Activated effector memory CD4-positive, alpha-beta T cell treated with anti-CD3 and anti-CD28 coated beads, Interleukin-2, amount 50 U/mL, for 16 hours (primary cell): ENCODE measurements around the gene ECI1.
"Not testable (repeated sequence)": the region's sequence is repeated elsewhere in the genome, so short reads cannot be mapped to it uniquely, and the experiment has no call there.

ENCODE experiments used
- DNase-seq: peaks from one replicate; pipeline ENCODE4 v3.0.0-alpha.2; 2020

Gene ECI1

DNA sequence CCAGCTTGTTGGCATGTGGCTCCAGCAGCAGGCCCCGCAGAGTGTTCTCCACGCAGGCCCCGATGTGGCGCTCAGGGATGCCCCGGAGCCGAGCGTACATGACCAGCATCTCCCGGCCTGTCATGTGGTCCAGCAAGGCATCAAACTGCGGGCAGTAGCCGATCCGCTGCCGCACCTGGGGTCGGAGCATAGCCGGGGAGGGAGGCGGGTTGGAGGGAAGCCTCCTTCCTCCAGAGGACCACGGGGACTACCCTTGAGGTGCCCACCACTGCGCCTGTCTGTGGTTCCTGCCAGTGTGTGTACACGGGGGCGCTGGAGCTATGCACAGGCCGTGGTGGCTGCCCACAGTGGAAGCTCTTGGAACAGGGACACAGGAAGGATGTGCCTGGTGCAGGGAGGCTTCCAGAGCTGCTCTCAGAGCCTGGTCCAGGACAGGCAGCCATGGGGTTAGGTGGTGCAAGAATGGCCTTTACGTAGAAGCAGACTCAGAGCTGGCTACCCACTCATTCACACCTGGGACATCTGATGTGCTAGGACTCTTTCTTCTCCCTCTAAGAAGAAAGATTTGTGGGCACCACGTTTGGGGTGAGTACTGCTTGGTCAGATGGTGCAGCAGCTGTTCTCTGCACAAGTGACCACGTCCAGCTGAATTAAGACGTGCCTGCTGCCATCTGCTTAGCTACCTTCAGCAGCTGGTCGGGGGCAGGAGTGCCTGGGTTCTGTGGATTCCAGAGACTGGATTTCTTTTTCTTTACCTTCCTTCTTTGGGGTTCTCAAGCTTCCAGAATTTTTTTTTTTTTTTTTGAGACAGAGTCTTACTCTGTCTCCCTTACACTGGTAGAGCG lies 27.8 kb upstream of the ECI1 start:
- no peak for DNase-seq

GRCh38 chr16:2278272-2278608 lies 26.9 kb upstream of the ECI1 start:
- DNase-seq = no peak

DNA sequence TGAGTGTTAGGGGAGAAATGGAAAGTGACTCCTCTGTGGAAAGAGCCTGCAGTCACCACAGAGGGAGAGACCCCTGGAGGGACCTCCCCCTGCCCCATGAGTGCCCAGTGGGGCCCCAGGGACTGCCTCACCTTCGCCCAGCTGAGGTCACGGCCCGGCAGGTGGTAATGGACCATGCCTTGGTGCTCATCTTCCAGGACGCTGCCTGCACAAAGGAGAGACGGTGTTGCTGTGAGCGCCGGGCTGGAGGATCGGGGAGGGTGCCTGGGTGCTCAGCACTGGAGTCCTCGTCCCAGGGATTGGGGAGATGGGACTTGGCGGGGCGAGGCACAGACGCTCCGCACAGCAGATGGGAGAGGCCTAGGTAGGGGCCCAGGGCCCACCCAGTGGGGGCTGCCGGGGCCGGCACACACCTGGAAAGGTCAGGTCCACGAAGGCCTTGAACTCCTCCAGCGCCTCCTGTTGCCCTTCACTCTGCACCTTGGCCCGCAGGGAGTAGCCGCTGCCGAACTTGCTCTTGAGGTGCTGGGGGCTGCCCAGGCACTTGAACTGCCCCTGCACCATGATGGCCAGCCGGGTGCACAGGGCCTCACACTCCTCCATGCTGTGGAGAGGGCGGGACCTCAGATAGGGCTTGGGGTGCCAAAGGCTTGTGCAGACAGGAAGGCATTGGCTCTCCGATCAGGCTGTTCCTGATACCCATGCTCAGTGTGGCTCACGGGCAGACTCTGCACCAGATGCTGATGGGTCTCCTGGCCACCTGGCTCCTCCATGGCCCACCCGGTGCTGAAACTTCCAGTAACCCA lies 26.3 kb upstream of the ECI1 start:
- DNase-seq = no peak

DNA sequence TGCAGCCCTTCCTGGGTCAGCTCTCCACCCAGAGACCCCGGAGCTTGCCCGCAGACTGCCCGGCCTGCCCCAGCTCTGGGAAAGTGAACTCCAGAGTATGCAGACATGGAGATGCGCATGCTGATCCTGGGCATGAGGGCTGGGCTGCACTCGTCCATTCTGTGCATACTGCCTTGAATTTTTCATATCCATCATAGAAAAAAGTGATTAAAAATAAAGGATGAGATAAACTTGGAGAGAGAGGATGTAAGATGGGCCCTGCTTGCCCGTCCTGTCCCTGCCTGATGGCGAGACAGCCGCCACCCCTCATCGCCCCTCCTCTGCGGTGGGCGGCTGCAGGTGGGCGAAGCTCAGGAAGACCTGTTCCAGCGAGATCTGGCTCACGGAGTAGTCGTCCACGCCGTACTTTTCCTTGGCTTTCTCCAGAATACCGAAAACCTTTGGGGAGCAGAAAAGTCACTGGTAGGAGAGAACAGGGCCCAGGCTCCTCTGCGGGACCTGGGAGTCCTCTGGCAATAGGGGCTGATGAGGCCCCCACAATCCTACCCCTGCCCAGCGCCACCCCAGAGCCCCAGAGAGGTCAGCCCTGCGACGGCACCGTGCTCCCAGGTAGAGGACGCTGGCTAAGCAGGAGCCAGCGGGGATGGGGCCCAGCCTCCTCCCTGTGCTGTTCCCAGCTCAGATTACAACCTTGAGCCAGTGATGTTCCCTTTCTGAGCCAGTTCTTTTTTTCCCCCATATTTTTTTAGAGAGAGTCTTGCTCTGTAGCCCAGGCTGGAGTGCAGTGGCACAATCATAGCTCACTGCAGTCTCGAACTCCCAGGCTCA lies 25.2 kb upstream of the ECI1 start:
- no peak for DNase-seq

DNA sequence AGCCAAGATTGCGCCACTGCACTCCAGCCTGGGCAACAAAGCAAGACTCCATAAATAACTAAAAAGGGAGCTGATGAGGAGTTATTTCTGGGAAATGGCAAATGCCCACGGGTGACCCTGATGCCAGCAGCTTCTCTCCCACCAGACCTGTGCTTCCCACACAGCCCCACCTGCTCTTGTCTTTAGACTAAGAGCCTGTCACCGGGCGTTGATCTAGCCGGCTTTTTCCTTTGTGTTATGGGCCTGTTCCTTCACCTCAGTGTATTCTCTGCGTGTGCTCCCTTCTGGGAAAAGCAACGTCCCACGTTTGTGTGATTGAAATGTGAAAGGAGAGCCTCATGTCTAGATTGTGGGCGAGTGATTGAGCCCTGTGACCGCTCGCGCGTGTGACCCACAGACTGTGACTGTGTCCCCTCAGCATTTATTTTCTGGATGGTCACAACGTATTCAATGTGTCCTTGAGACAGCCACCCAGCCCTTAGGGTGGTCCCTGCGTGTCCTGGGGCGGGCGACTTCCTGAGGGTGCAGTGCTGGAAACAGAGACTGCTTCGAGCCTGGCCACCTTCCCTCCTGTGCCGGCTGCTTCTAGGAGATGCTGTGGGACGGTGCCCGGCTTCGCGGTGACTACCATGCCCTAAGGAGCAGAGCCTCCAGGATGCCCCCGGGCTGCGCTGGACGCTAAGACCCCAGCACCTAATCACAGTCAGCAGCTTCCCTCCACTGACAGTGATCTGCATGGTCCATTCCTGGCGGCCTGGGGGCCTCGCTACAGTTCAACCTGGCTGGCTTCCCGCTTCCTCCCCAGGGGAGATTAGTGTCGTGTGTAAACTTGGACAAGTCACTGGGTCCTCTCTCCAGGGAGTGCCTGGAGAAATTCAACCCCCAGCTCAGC lies 24.3 kb upstream of the ECI1 start:
- no peak for DNase-seq

- DNase-seq = no peak
These were observed 22.5 kb upstream of the ECI1 start for GRCh38 chr16:2273931-2274330.

DNA sequence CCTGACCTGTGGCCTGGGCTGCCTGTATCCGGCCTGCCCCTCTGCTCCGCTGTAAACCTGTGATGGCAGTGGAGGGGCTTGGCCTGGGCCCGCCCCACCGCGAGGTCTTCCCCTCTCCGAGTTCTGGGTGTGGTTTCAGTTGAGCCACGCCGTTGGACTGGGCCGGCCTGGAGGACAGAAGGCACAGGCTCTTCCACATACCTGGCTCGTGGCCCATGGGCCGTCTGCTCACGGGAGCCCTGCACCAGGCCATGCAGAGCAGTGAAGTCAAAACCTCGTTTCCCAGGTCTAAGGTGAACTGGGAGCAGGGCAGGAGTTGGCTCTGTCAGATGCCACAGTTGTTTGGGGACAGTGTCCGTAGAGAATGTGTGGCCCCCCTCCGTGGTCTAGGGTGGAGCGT lies 22.1 kb upstream of the ECI1 start:
- no peak for DNase-seq

GRCh38 chr16:2271848-2272461 lies 20.6 kb upstream of the ECI1 start:
- DNase-seq = no peak

GRCh38 chr16:2270588-2271470 lies 19.4 kb upstream of the ECI1 start:
- no peak for DNase-seq

- no peak for DNase-seq
These were observed 18.7 kb upstream of the ECI1 start for GRCh38 chr16:2270070-2270462.

- peak; percentile 99 for DNase-seq
These were observed 16.7 kb upstream of the ECI1 start, which contains the start of gene RNPS1 for GRCh38 chr16:2267913-2268666. Gene RNPS1, minus strand, starts transcription at chr16:2268126. Its CDS starts 3,483 bp downstream, at chr16:2264643.

DNA sequence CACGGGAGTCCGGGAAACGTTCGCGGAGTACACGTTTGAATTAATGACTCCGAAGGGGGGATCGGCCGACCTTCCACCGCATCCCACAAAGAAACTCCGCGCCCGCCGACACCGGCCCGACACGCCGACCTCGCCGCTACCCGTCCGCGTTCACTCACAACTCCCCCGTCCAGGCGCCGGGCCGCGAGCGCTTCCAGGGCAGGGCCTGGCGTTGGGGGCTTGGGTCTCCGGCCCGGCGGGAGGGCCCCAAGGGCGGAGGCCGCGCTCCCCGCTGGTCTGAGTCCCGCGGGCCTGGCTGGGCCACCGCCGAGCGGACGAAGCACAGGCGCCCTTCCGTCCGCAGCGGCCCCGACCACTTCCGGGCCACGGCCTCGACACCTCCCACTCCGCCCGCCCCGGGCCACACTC lies 16.1 kb upstream of the ECI1 start:
- not testable (repeated sequence) for DNase-seq

- peak; percentile 73 for DNase-seq
These were observed 15.5 kb upstream of the ECI1 start for GRCh38 chr16:2266887-2267286.

GRCh38 chr16:2263026-2263425 lies 11.6 kb upstream of the ECI1 start:
- not testable (repeated sequence) for DNase-seq

- DNase-seq = no peak
These were observed 8.9 kb upstream of the ECI1 start for GRCh38 chr16:2260250-2260649.

GRCh38 chr16:2258530-2258929 lies 7.1 kb upstream of the ECI1 start:
- not testable (repeated sequence) for DNase-seq

GRCh38 chr16:2257726-2258125 lies 6.3 kb upstream of the ECI1 start:
- no peak for DNase-seq

GRCh38 chr16:2256531-2257140 lies 5.2 kb upstream of the ECI1 start:
- DNase-seq = no peak

DNA sequence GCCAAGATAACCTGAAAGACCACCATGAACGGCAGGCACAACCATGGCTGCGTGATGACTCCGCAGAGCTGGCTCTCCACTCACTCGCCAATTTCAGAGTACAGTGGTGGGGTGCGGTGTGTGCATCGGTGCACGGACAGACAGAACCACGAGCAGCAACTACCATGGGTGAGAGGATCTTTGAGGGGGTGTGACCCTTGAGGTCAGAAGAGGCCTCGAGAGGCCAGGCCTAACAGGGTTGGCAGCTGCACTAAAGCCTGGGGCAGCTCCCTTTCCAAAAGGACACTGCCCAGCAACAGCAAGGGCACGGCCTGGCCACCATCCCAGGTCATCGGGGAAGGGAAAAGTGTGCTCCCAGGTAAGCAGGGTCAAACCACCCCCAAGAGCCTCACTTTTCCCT lies 1.9 kb upstream of the ECI1 start:
- DNase-seq = no peak

GRCh38 chr16:2252806-2253148 lies 1.4 kb upstream of the ECI1 start:
- DNase-seq = no peak
